ENCODE measurements around the gene FSHR. TPM values are rescaled to one million over a fixed set of nuclear protein-coding genes. Genes with fewer than 3 reads are reported as not detected.

Gene FSHR
- total and polyA plus RNA-seq, 2 of the 8 experiments (the other 6 are each of a cell fraction or from before 2014, with no cell fraction given) = not detected

GRCh38 chr2:49110571-49110970 is 43.7 kb downstream of the FSHR start:
- Histone ChIP-seq H3K9ac (replicated peaks in 1 of 4; ENCODE audit: extremely low read depth in 1 of 4, low read depth in 3 of 4, low read length in 3 of 4) (no peak overlapping the region), H3K4me1 (replicated peaks in 1 of 4; ENCODE audit: control insufficient read depth in 3 of 4, insufficient read depth in 4 of 4, low read length in 3 of 4) (no peaks in the 10 kb centered on the region), H3K79me1 (ENCODE audit: low read depth, low read length) (no peaks in the 10 kb centered on the region), H3K9me3 (ENCODE audit: insufficient read depth in 2 of 2, low read depth in 1 of 2, low read length in 1 of 2) (no peaks in the 10 kb centered on the region), H3K27me3 (replicated peaks in 1 of 4; ENCODE audit: control insufficient read depth in 3 of 4, extremely low read depth in 1 of 4, insufficient read depth in 3 of 4, low read length in 3 of 4) (no peaks in the 10 kb centered on the region), H3K27ac (ENCODE audit: low read depth, low read length) (no peak overlapping the region), H4K8ac (ENCODE audit: extremely low read depth, insufficient read depth, low read length) (no peak overlapping the region), H2BK12ac (ENCODE audit: low read depth, low read length) (no peak overlapping the region), H3K23me2 (ENCODE audit: low read depth, low read length) (no peaks in the 10 kb centered on the region), H3K4me2 (ENCODE audit: insufficient read depth in 1 of 2, low read depth in 2 of 2, low read length in 2 of 2) (no peak overlapping the region), H3K23ac (ENCODE audit: insufficient read length) (no peak overlapping the region), H3K36me3 (ENCODE audit: control insufficient read depth in 2 of 4, insufficient read depth in 4 of 4, low read length in 3 of 4) (no peaks in the 10 kb centered on the region), H2BK5ac (ENCODE audit: low read depth, low read length) (no peak overlapping the region), H3K4ac (replicated peaks; ENCODE audit: insufficient read length, low read depth, low read length) (no peak overlapping the region), H2AK5ac (ENCODE audit: low read depth, low read length) (no peak overlapping the region), H2BK120ac (replicated peaks; ENCODE audit: low read depth, low read length) (no peak overlapping the region), H2AFZ (ENCODE audit: low read length) (no peak overlapping the region), H4K91ac (replicated peaks; ENCODE audit: insufficient read length, low read length) (no peak overlapping the region), H3K4me3 (ENCODE audit: extremely low read depth in 1 of 4, insufficient read depth in 2 of 4, low read depth in 3 of 4, low read length in 4 of 4) (no peak overlapping the region), H3K18ac (ENCODE audit: extremely low read depth, low read length) (no peak overlapping the region), H2BK20ac (ENCODE audit: low read length) (no peak overlapping the region), H3K79me2 (ENCODE audit: control insufficient read depth in 1 of 2, insufficient read depth in 2 of 2, low read length in 2 of 2) (no peaks in the 10 kb centered on the region), H3K14ac (ENCODE audit: insufficient read length) (no peak overlapping the region), H3K56ac (replicated peaks; ENCODE audit: insufficient read length, low read depth, low read length) (no peak overlapping the region), H4K20me1 (replicated peaks in 1 of 2; ENCODE audit: control insufficient read depth in 1 of 2, insufficient read depth in 2 of 2, low read length in 2 of 2) (no peaks in the 10 kb centered on the region), H2BK15ac (ENCODE audit: low read length) (no peak overlapping the region), H4K5ac (ENCODE audit: insufficient read length, low read depth, low read length) (no peak overlapping the region)
- no peak for FAIRE-seq
- 84% methylated on average over 1 of the region's 1 CpG; no CpG with 5 or more reads in 1 of the 2 experiments for WGBS, 2 experiments (ENCODE audit: extremely low coverage in 1 of 2, insufficient coverage in 1 of 2, insufficient read length in 1 of 2, insufficient replicate concordance in 2 of 2, low coverage in 1 of 2, low lambda C conversion rate in 2 of 2, missing lambda C conversion rate in 1 of 2)
- DNase-seq (ENCODE audit: low read depth in 1 of 2, low spot score in 2 of 2) = no peak
- ChIA-PET CTCF (ENCODE audit: partially characterized antibody) (no interaction called here), POLR2A (ENCODE audit: partially characterized antibody) (no interaction called here)
- TF ChIP-seq CEBPB (IDR thresholded peaks at IDR 0.05; ENCODE audit: low read depth, low read length) (no peak), EP300 (IDR thresholded peaks at IDR 0.05; ENCODE audit: borderline replicate concordance in 1 of 2, low read depth in 2 of 2, low read length in 2 of 2) (no peak), SP2 (IDR thresholded peaks at IDR 0.05; ENCODE audit: low read length) (no peak), CHD1 (IDR thresholded peaks at IDR 0.05; ENCODE audit: low read depth, low read length) (no peak), MAX (IDR thresholded peaks at IDR 0.05) (no peak), ATF2 (IDR thresholded peaks at IDR 0.05; ENCODE audit: low read length) (no peak), JUND (IDR thresholded peaks at IDR 0.05; ENCODE audit: low read length) (no peak), EGR1 (IDR thresholded peaks at IDR 0.05; ENCODE audit: borderline replicate concordance, low read depth, low read length) (no peak), ATF3 (IDR thresholded peaks at IDR 0.05; ENCODE audit: insufficient read depth, low read depth, low read length) (no peak), KDM5A (IDR thresholded peaks at IDR 0.05; ENCODE audit: low read length) (no peak), CREB1 (IDR thresholded peaks at IDR 0.05) (no peak), PHF8 (conservative IDR thresholded peaks at IDR 0.05; ENCODE audit: low read depth, low read length) (no peak), CHD2 (IDR thresholded peaks at IDR 0.05; ENCODE audit: low read length) (no peak), CBX5 (IDR thresholded peaks at IDR 0.05; ENCODE audit: low read depth, low read length) (no peak)
